HEK293 (cell line): ENCODE results near the gene DDR2.

Experiments used
- CTCF ChIA-PET: fragments of 350-600 bp; formaldehyde crosslinking; extraction: SDS; loops from one replicate; lab custom pipeline; 2021; ENCODE audit warnings: antibody characterized with exemption; lab: Yijun Ruan, JAX
- POLR2A ChIA-PET: fragments of 300-600 bp; formaldehyde crosslinking; extraction: SDS; loops from one replicate; lab custom pipeline; 2020; ENCODE audit warnings: antibody characterized with exemption, inconsistent platforms; lab: Yijun Ruan, JAX
- H3K27ac ChIP-seq: fragments of 200-500 bp; sonication (Bioruptor generic); 2 replicates; pipeline ENCODE4 v1.5.1; 2014; ENCODE audit warnings: low read depth, low read length, control low read depth, inconsistent platforms; ENCODE audit errors: extremely low read depth
- H3K36me3 ChIP-seq, 2 experiments: fragments of 200-500 bp in 1 of 2; sonication (Bioruptor generic) in 1 of 2; 1 replicate in 1 of 2; 2 replicates in 1 of 2; pipeline ENCODE4 v1.5.1; 2014 to 2017; ENCODE audit warnings: inconsistent platforms in 2 of 2, low read length in 2 of 2; ENCODE audit not compliant: control insufficient read depth in 2 of 2, insufficient read depth in 1 of 2
- H3K4me1 ChIP-seq: fragments of 200-500 bp; sonication (Bioruptor generic); 2 replicates; pipeline ENCODE4 v1.5.1; 2014; ENCODE audit warnings: mild to moderate bottlenecking, low read length, inconsistent platforms; ENCODE audit not compliant: control insufficient read depth, insufficient read depth
- H3K4me3 ChIP-seq: 2 replicates; pipeline ENCODE4 v1.5.1; 2011; ENCODE audit warnings: low read depth, mild to moderate bottlenecking, control low read depth, low read length, moderate library complexity
- H3K9me3 ChIP-seq: fragments of 200-500 bp; sonication (Bioruptor generic); 2 replicates; pipeline ENCODE4 v1.5.1; 2014; ENCODE audit warnings: low read depth, low read length, inconsistent platforms; ENCODE audit not compliant: control insufficient read depth, insufficient read depth
- ATF2 ChIP-seq: fragments of 450-650 bp; formaldehyde crosslinking; IDR thresholded peaks from 2 replicates; pipeline ENCODE4 v1.5.1; 2016; ENCODE audit warnings: missing biosample characterization, missing genetic modification characterization, low read depth
- BCL6B ChIP-seq: fragments of 450-650 bp; formaldehyde crosslinking; IDR thresholded peaks from 2 replicates; pipeline ENCODE4 v1.5.1; 2017; ENCODE audit warnings: missing biosample characterization, missing genetic modification characterization
- CTCF ChIP-seq: fragments of 450-650 bp; formaldehyde crosslinking; IDR thresholded peaks from 2 replicates; pipeline ENCODE4 v1.5.1; 2016; ENCODE audit warnings: missing biosample characterization, missing genetic modification characterization
- PRDM2 ChIP-seq: fragments of 450-650 bp; formaldehyde crosslinking; IDR thresholded peaks from 2 replicates; pipeline ENCODE4 v1.5.1; 2016; ENCODE audit warnings: missing biosample characterization, missing genetic modification characterization, borderline replicate concordance
- SCRT1 ChIP-seq: fragments of 450-650 bp; formaldehyde crosslinking; IDR thresholded peaks from 2 replicates; pipeline ENCODE4 v1.5.1; 2016; ENCODE audit warnings: missing biosample characterization, missing genetic modification characterization, borderline replicate concordance
- TRIM28 ChIP-seq: IDR thresholded peaks from 2 replicates; pipeline ENCODE4 v1.6.1; 2011; ENCODE audit warnings: low read length, control low read depth, borderline replicate concordance
- ZNF146 ChIP-seq: fragments of 450-650 bp; formaldehyde crosslinking; IDR thresholded peaks from 2 replicates; pipeline ENCODE4 v1.5.1; 2016; ENCODE audit warnings: missing biosample characterization, missing genetic modification characterization
- ZNF155 ChIP-seq: fragments of 450-650 bp; formaldehyde crosslinking; IDR thresholded peaks from 2 replicates; pipeline ENCODE4 v1.5.1; 2016; ENCODE audit warnings: missing biosample characterization, missing genetic modification characterization
- ZNF292 ChIP-seq: fragments of 450-650 bp; formaldehyde crosslinking; IDR thresholded peaks from 2 replicates; pipeline ENCODE4 v1.5.1; 2016; ENCODE audit warnings: low read depth, missing biosample characterization, missing genetic modification characterization, borderline replicate concordance
- ZNF335 ChIP-seq: fragments of 450-650 bp; formaldehyde crosslinking; conservative IDR thresholded peaks from 2 replicates; pipeline ENCODE4 v1.5.1; 2016; ENCODE audit warnings: missing biosample characterization, missing genetic modification characterization
- ZNF366 ChIP-seq: fragments of 450-650 bp; formaldehyde crosslinking; conservative IDR thresholded peaks from 2 replicates; pipeline ENCODE4 v1.5.1; 2016; ENCODE audit warnings: missing biosample characterization, missing genetic modification characterization
- ZNF391 ChIP-seq: fragments of 450-650 bp; formaldehyde crosslinking; IDR thresholded peaks from 2 replicates; pipeline ENCODE4 v1.5.1; 2016; ENCODE audit warnings: low read depth, missing biosample characterization, missing genetic modification characterization, borderline replicate concordance
- ZNF610 ChIP-seq: fragments of 450-650 bp; formaldehyde crosslinking; IDR thresholded peaks from 2 replicates; pipeline ENCODE4 v1.5.1; 2016; ENCODE audit warnings: missing biosample characterization, missing genetic modification characterization, borderline replicate concordance
- ZNF623 ChIP-seq: fragments of 450-650 bp; formaldehyde crosslinking; IDR thresholded peaks from 2 replicates; pipeline ENCODE4 v1.5.1; 2016; ENCODE audit warnings: missing biosample characterization, missing genetic modification characterization
- ZNF639 ChIP-seq: fragments of 450-650 bp; formaldehyde crosslinking; IDR thresholded peaks from 2 replicates; pipeline ENCODE4 v1.5.1; 2016; ENCODE audit warnings: missing biosample characterization, missing genetic modification characterization
- ZNF654 ChIP-seq: fragments of 450-650 bp; formaldehyde crosslinking; IDR thresholded peaks from 2 replicates; pipeline ENCODE4 v1.5.1; 2016; ENCODE audit warnings: low read depth, missing biosample characterization, missing genetic modification characterization
- ZNF792 ChIP-seq: fragments of 450-650 bp; formaldehyde crosslinking; IDR thresholded peaks from 2 replicates; pipeline ENCODE4 v1.5.1; 2016; ENCODE audit warnings: missing biosample characterization, missing genetic modification characterization
- ZNF837 ChIP-seq: fragments of 450-650 bp; formaldehyde crosslinking; IDR thresholded peaks from 2 replicates; pipeline ENCODE4 v1.5.1; 2016; ENCODE audit warnings: missing biosample characterization, missing genetic modification characterization
- ZSCAN5A ChIP-seq: fragments of 450-650 bp; formaldehyde crosslinking; IDR thresholded peaks from 2 replicates; pipeline ENCODE4 v1.5.1; 2016; ENCODE audit warnings: missing biosample characterization, missing genetic modification characterization

DDR2 gene

GRCh38 chr1:162627662-162628296 lies 4.5 kb upstream of the DDR2 start:
- Histone ChIP-seq H3K9me3 (no peaks in the 10 kb centered on the region), H3K4me3 (no peak overlapping the region), H3K36me3 (no peaks in the 10 kb centered on the region), H3K27ac (no peak overlapping the region), H3K4me1 (peaks cover 2% of the 10 kb centered on the region; the same call in 1 of the 2 replicates)
- TF ChIP-seq CTCF (tag by site-specific recombination) (peak; percentile 20; the same call in 1 of the 2 replicates), ZNF654 (tag by site-specific recombination) (peak; percentile 26), ZNF792 (tag by site-specific recombination) (no peak)
- POLR2A ChIA-PET, result no interaction called here
- CTCF ChIA-PET, result interaction anchor here (0.6 to 1.9 kb wide), 3 partner anchors 14 to 575 kb away, joined by 3 to 12 read pairs (median 4); no protein-coding TSS in a partner anchor

GRCh38 chr1:162629077-162629627 lies 3.1 kb upstream of the DDR2 start:
- Histone ChIP-seq H3K36me3 (no peaks in the 10 kb centered on the region), H3K4me3 (no peak overlapping the region), H3K9me3 (no peaks in the 10 kb centered on the region), H3K4me1 (peaks cover 2% of the 10 kb centered on the region; the same call in 1 of the 2 replicates), H3K27ac (no peak overlapping the region)
- ChIA-PET POLR2A (no interaction called here), CTCF (interaction anchor here (0.7 to 1.6 kb wide), 8 partner anchors 9 to 786 kb away, joined by 3 to 5 read pairs (median 3); no protein-coding TSS in a partner anchor)
- TF ChIP-seq ATF2 (tag by site-specific recombination) (no peak), ZSCAN5A (no peak), BCL6B (tag by site-specific recombination) (no peak), ZNF146 (no peak), TRIM28 (no peak), ZNF391 (tag by site-specific recombination) (no peak), ZNF366 (tag by site-specific recombination) (0 out of 2 replicates have a peak, but pooled peaks have one; percentile 36), ZNF623 (no peak), ZNF292 (no peak), ZNF837 (tag by site-specific recombination) (no peak), ZNF639 (tag by site-specific recombination) (no peak), ZNF155 (tag by site-specific recombination) (no peak), PRDM2 (tag by site-specific recombination) (no peak), ZNF610 (tag by site-specific recombination) (no peak), ZNF335 (tag by site-specific recombination) (no peak), SCRT1 (peak; percentile 78)
